ENCODE results near the gene EGF.
"Not testable (repeated sequence)": the region's sequence is repeated elsewhere in the genome, so short reads cannot be mapped to it uniquely, and the experiment has no call there.

The EGF gene

DNA sequence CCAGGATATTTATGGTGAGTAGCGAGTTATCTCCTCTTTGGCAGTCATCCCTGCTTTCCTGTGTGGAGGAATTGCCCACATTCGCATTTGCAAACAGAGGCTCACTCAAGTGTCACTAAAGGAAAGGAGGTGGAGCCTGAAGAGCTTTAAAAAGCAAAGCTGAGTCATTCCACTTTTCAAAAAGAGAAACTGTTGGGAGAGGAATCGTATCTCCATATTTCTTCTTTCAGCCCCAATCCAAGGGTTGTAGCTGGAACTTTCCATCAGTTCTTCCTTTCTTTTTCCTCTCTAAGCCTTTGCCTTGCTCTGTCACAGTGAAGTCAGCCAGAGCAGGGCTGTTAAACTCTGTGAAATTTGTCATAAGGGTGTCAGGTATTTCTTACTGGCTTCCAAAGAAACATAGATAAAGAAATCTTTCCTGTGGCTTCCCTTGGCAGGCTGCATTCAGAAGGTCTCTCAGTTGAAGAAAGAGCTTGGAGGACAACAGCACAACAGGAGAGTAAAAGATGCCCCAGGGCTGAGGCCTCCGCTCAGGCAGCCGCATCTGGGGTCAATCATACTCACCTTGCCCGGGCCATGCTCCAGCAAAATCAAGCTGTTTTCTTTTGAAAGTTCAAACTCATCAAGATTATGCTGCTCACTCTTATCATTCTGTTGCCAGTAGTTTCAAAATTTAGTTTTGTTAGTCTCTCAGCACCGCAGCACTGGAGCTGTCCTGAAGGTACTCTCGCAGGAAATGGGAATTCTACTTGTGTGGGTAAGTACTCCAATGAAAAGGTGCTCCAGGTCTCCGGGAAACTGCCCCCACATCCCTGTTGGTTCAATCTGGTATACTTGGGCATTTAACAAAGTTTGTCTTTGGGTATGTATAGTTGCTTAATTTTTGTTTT lies at the start of gene EGF:
TSS of gene EGF (plus strand) at position 178 of the 890 bp plus-strand sequence. CDS start at position 631, 453 bp downstream.
- DNase-seq = peak; percentile 64

DNA sequence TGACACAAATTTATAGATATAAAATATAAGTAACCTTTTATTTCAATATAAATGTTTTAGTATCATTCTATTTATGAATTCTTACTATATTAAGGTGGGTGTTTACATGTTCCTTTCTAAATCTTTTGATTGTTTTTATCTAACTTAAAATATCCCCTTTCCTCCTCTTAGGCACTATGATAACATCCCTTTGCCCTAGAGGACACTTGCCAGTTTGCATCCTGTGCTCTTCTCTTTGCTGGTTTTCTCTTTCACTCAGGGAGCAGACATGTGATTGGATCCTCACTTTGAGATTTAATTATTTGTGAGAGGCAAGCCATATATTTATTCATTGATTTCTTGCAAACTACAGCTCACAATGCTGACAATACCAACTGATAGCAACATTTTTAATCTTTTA lies 48.5 kb upstream of the EGF start:
- no peak for DNase-seq

DNA sequence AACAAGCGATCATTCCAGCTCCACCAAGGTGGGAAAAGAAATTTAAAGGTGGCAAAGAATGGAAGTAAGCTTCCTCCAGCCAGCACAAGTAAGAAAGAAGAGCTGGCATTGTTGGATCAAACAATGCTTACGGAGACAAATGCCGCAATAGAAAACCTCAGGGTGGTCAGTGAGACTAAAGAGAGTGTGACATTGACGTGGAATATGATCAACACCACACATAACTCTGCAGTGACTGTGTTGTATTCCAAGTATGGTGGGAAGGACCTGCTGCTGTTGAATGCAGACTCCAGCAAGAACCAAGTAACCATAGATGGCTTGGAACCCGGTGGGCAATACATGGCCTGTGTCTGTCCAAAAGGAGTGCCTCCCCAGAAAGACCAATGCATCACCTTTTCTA lies 42.6 kb upstream of the EGF start:
- no peak for DNase-seq

DNA sequence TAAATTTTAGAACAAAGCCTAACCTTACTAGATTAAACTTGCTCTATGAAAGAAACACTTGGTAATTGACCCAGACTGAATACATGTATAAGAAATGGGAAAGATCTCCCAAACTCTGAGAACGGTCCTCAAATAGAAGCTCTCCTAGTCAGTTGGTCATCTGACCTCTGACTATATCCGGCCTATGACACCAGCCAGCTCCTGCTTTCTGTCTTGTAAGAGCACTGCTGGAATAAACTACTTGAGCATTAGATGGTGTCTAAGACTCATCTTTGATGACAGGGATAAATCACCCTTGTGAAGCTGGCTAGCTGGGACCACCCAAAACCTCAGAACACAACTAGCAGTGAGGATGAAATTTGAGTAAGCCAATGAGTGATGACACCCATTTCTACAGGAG lies 40.6 kb upstream of the EGF start:
- DNase-seq = no peak

DNA sequence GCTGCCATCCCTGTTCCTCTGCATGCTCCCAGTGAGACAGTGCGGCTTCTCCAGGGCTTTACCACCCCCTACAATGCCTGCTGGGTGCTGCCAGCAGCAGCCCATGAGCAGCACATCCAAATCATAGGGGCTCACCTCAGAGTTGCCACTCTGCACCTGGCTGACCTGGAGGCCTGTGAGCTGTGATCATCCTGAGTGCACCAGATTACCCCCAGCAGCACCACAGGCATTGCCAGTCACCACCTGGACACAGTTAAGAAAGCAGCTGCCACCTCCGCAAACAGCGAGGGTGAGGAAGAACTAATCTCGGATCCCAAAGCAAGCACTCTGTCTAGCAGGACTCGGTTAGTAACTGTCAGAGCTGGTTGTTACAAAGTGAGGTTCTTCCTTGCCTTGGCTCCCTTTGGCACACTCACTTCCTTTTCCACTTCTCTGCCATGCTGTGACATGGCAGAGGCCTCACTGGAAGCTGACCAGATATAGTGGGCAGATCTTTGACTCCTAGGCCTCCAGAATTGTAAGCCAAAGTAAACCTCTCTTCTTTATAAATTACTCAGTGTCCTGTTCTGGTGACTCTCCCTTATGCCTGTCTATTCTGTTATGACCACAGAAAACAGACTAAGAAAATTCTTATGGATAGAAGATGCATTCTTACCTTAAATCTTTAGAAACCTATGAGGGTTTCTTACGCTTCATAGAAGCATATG lies 39.6 kb upstream of the EGF start:
- DNase-seq = no peak

DNA sequence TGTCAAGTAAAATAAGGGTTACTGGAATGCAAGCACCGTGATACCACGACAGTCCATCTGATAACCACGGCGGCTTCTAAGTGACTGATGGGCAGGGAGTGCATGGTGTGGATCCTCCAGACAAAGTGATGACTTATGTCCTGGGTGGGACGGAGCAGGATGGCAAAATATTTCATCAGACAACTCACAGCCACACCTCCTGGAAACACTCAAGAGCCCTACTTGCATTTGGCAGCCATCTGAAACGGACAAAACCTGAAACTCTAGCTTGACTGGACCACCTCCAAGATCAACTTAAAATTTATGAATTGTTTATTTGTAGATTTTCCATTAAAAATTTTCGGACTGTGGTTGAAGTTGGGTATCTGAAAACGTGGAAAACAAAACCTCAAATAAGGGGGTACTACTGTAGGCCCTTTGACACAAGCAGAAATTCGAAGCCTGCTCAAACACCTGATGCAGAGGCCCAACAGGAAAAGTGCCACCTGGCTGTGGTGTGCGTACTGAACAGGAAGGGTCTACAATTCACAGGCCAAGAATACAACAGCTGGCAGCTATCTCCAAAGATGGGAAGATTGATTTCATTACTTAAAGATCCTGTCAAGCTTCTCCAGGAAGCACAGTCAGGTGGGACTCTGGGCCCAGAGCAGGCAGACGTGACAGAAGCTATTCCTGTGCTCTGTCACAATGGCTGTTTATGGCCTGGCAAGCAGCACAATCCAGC lies 38.7 kb upstream of the EGF start:
- DNase-seq = no peak

DNA sequence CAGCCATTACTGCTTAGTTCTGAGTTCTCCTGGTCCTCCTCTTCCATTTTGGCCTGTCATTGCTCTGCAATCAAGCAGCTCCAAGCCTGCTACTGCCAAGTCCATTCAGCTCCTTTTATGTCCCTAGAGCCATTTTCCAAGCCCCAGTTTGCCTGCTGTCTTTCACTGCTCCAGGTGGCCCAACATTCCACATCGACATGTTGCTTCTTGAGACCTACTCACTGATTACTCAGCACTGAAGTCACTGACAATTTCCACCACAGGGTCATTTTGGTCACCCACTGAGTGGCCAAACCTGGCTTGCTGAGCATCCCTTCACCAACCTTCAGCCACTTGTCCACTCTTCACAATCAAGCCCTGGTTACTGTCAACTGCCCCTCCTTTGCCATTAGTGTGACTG lies 37.6 kb upstream of the EGF start:
- DNase-seq = no peak

DNA sequence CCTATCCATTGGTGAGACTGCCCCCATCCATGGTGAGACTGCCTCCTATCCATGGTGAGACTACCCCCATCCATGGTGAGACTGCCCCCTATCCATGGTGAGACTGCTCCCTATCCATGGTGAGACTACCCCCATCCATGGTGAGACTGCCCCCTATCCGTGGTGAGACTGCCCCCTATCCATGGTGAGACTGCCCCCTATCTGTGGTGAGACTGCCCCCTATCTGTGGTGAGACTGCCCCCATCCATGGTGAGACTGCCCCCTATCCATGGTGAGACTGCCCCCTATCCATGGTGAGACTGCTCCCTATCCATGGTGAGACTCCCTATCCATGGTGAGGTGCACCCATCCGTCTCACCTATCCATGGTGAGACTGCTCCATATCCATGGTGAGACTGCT lies 37.1 kb upstream of the EGF start:
- not testable (repeated sequence) for DNase-seq

DNA sequence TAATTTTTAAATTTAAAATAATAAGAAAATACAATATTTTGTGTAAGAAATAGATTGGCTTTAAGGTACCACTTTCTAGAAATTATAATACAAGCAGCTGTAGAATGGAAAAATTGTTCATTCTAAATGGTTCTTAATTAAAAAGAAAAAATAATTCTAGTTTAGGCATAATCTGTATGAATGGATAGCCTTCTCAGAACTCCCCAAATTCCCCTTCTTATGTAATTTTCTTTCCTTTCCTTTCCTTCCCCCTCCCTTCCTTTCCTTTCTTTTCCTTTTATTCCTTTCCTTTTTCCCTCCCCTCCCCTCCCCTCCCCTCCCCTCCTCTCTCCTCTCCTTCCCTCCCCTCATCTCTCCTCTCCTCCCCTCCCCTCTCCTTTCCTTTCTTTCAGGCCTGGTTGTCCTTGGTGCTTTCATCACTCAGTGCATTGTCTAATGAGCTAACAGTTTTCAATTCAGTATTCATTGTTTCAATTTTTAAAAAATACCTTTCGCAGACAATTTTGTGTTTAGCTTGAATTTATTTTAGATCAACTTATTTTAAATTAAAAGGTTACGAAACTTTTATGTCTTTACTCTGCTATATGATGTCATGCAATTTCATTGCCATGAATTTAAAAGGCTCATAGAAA lies 35.9 kb upstream of the EGF start:
- no peak for DNase-seq

DNA sequence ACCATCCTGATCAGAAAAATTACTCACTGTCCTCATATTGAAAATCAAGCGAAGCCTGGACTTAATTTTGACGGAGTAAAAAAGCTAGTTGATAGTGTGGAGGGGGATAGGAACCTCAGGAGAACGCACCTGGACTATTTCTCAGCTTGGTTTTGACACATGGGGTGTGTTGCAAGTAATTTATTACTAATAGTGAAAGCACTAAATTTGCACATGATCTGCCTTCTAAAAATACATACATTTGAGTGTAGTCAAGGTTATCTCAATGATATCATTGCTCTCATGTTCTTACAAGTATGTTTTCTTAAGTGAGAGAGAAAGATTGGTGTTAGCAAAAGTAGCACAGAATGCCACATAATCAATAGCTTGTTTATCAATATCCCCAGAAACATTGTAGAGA lies 35.3 kb upstream of the EGF start:
- no peak for DNase-seq

DNA sequence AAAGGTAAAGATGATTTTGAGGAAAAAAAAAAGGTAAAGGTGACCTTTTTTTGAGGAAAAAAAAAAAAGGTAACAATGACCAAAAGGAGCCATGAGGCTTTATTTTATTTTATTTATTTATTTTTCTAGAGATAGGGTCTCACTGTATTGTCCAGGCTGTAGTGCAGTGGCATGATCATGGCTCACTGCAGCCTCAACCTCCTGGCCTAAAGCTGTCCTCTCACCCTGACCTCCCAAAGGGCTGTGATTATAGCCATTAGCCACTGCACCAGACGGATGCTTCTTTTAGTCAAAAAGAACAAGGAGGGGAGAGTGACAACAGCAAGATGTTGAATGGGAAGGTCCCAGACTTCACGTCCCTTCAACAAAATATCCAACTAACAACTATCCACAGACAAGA lies 34.3 kb upstream of the EGF start:
- no peak for DNase-seq

DNA sequence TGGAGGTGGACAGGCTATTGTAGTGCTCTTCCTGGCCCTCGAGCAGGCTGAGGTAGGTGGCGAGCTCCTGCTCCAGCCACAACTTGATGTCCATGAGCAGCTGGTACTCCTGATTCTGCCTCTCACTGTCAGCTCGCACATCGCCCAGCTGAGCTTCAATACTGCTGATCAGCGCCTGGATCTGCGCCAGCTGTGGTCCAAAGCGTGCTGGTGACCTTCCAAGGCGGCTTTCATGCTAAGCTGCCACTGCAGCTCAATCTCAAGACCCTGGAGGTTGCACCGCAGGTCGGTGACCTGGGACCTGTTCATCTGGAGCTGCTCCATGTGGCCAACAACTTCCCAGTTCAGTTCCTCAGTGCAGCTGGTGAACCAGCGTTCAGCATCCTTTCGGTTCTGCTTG lies 33.6 kb upstream of the EGF start:
- no peak for DNase-seq

DNA sequence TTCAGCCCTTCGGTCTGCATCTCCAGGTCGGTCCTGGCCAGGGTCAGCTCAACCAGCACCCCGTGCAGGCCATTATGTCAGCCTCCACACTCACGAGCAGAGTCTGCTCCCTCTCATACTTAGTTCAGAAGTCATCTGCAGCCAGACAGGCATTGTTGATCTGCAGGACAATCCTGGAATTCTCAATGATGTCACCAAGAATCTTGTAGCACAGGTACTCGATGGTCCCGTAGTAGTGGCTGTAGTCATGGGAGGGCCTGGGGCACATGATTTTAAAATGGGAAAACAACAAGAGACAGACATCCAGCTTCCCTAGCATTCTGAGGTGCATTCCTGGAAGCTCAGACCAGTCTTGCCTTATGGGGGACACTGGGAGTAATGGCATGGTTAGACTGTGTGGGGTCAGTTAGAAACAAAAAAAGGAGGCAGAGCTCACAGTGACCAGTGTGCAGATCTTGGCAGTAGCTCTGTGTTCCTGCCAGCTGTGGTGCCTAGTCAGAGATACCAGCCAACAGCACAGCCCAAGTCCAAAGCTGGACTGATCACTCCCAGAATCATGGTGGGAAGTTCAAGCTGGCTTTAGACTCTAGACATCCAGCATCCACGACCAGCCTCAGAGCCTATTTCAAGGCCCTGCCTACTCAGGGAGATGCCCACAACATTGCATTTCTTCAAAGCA lies 32.9 kb upstream of the EGF start:
- DNase-seq = no peak

DNA sequence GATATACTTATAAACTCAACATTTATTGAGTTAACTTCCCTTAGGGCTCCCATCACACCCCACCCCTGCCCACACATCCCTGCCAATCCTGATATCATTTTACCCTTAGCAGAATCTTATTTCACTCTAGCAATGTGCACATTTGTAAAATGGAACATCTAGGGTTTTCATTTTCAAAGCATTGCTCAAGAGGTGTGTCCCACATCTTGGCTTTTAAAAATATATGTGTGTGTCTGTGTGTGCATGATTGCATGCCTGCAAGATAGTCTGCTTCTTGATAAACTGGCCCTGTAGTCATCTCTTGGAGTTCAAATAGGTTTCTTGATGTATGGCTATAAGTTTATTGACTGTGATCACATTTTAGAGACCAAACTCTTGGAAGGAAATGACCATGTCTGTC lies 26.4 kb upstream of the EGF start:
- DNase-seq = no peak

DNA sequence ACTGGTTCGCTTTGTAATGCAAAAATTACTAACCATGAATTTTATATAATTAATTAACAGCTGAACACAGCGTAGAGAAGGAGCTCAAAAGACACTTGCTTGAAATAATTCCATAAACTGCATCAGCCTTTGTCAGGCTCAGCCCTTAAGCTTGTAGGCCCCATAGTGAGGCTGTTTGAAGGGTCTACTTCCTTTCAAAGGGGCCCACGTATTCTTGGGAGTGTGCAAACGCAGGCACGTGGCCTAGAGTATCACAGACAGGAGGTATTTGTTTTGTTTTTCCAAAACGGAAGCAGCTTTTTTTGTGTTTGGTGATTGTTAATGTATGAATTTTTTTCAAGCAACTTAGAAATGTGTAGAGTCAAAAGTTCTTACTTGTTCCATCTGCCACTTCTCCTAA lies 25.6 kb upstream of the EGF start:
- no peak for DNase-seq

DNA sequence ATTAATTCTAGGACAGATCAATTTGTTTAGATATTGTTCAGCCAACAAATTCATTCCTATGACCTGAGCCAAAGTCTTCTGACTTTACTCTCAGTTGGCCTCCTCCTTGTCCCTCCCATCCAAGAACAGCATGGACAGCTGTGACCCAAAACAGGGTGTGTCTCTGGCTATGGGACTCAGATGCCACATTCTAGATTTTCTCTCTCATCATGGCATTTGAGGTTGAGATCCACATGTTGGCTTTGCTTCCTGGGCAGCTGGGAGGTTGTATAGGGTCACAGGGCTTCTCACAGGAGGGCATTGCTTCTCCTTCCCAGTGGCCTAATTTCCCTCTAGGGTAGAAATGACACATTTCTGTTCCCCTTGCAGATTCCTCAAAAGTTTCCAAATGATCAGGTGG lies 22.6 kb upstream of the EGF start:
- DNase-seq = no peak

DNA sequence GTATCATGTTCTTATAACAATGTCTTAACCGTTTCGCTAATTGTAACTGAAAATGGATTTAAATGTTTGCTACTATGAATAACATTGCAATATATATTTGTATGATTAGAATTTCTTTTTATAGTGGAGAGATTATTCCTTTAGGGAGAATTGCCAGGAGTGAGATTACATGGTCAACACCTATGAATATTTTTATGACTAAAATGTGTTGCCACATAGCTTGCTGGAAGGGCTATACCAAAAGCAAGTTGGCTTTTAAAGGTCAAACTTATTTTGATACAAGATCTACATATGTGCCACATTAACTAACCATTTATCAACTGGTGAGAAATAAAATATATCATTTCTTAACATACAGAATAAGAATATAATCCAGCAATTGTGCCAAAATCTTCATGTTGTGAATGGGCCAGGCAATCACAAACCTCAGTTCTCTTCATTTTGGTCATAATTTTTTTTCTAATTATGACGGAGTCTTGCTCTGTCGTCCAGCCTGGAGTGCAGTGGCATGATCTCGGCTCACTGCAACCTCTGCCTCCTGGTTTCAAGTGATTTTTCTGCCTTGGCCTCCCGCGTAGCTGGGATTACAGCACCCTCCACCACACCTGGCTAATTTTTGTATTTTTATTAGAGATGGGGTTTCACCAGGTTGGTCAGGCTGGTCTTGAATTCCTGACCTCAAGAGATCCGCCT lies 10.0 kb upstream of the EGF start:
- DNase-seq = no peak

DNA sequence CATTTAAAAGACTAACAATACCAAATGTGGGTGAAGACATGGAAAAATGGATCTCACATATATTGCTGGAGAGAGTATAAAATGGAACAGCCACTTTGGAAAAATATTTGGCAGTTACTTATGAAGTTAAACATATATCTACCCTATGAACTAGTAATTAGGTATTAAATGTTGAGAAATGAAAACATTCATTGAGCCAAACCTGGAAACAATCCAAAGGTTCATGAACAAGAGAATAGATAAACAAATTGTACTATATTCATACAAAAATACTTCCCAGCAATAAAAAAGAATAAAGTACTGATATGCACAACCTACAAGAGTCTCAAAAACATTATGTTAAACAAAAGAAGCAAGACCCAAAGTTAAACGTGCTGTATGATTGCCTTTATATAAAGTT lies 4.0 kb upstream of the EGF start:
- no peak for DNase-seq

DNA sequence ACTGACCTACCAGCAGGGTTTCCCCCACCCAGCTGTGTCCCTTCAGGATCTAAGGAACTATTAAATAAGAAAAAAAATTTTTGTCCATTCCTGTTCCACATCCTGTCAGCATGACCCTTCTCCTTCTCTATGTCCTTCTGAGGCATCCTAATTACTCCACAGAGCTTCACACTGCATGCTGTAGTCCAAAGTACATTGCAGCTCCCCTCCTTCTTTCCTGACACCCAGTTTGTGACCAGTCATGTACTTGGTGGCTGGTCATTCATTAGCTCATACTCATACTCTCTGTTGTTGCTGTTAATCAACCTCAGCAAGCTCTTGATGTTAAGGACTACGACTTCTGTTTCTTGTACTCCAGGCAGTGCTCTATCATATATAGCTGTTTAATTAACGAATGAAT lies 2.4 kb upstream of the EGF start:
- no peak for DNase-seq

DNA sequence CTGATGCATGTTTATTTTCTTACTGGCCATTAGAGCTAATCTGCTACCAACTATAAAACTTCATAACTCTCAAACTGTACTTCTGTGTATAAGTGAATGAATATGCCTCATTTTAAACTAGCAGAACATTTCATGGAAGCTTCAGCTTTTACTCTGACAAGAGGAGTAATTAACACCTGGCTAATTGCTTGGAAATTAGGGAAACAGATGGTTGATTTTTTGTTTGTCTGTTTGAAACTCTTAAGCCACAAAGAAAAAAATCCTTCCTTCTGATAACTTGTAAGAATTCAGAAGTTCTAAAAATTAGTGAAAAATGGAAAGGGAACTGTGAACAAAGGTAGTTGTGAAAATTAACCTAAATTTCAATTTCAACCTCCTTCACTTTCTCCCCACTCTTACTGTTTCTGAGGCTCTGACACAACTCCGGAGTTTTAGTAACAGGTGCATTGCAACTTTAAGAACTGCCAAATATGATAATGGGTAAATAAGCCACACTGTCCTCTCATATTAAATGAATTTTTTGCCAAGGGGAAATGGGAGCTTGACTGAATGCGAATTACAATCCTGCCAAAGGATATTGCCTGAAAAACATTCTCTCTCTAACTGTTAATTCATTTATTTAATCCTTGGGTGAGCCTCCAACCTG lies 1.0 kb downstream of the EGF start:
- DNase-seq = no peak

DNA sequence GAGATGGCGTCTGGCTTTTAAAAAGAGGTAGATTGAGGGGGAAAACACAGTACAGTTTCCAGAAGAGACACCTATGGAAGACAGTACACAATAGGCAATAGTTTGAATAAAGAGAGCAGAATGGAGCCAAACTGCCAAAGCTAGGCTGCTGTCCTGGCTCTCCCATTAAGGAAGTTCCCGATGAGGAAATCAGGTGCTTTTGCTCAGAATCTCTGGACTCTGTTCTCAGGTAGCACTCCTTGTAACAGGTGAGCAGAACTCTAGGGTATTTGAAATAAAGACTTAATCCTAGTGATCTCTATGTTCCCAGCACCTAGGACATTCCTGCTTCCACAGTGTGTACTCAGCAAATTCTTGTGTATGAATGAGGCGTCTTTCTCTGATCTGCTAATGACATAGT lies 1.6 kb downstream of the EGF start:
- DNase-seq = no peak

Data from NCI-H226 (cell line).